ENCODE data around the gene DPP6.

Gene DPP6

GRCh38 chr7:154913638-154914307 is 861.6 kb downstream of the DPP6 start:
- no peak overlapping the region for H3K27ac ChIP-seq
- no peaks in the 10 kb centered on the region for H3K36me3 ChIP-seq
- TF ChIP-seq CTCF (IDR thresholded peaks at IDR 0.05), result peak; percentile 85
- H3K27me3 ChIP-seq, result peaks cover 46% of the 10 kb centered on the region
- peak overlapping the region in 1 of 2 experiments; percentile 25 for H3K4me3 ChIP-seq (ENCODE audit: low read depth in 1 of 2, low read length in 1 of 2)
- H3K9me3 ChIP-seq, result no peaks in the 10 kb centered on the region
- H3K4me1 ChIP-seq (ENCODE audit: control insufficient read depth in 1 of 2, insufficient read depth in 1 of 2, low read depth in 1 of 2, low read length in 1 of 2), result peaks cover 2 to 6% of the 10 kb centered on the region in 2 experiments

DNA sequence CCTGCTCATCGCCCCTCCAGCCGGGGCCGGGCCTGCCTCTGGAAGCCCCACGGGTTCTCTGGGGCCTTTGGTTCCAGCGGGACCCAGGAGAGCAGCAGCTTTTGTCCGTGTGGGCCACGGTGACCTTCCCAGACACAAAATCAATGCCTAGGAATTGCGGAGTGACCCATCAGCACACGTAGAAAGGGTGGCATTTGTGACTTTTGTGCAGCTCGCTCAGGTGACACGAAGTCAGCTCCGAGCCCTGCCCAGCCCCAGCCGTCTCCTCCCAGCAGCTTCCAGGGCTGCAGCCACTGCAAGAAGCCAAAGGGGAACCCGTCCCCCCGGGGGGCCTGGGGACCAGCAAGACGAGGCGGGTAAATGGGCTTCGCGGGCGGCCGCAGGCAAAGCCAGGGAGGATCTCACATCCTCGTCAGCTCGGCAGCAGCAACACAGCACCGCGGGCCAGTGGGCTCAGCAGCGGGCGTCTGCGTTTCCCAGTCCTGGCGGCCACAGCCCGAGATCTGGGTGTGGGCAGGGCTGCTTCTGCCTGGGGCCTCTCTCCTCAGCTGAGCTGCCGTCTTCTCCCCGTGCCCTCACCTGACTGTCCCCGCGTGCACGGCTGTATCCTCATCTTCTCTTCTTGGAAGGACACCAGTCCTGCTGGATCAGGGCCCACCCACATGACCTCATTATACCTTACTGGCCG is 862.3 kb downstream of the DPP6 start:
- no peak overlapping the region for H3K27ac ChIP-seq
- H3K4me1 ChIP-seq (ENCODE audit: control insufficient read depth in 1 of 2, insufficient read depth in 1 of 2, low read depth in 1 of 2, low read length in 1 of 2), result peaks cover 2 to 6% of the 10 kb centered on the region in 2 experiments
- H3K4me3 ChIP-seq (ENCODE audit: low read depth in 1 of 2, low read length in 1 of 2), result peak overlapping the region in 1 of 2 experiments; percentile 25
- TF ChIP-seq CTCF (IDR thresholded peaks at IDR 0.05), result no peak
- H3K36me3 ChIP-seq, result no peaks in the 10 kb centered on the region
- H3K9me3 ChIP-seq, result no peaks in the 10 kb centered on the region
- peaks cover 53% of the 10 kb centered on the region for H3K27me3 ChIP-seq

- Histone ChIP-seq H3K4me1 (ENCODE audit: control insufficient read depth in 1 of 2, insufficient read depth in 1 of 2, low read depth in 1 of 2, low read length in 1 of 2) (peaks cover 2 to 6% of the 10 kb centered on the region in 2 experiments), H3K27ac (no peak overlapping the region), H3K4me3 (ENCODE audit: low read depth in 1 of 2, low read length in 1 of 2) (no peak overlapping the region), H3K36me3 (no peaks in the 10 kb centered on the region), H3K9me3 (no peaks in the 10 kb centered on the region), H3K27me3 (peaks cover 58% of the 10 kb centered on the region)
- TF ChIP-seq CTCF (IDR thresholded peaks at IDR 0.05), result no peak
These were observed 862.8 kb downstream of the DPP6 start for GRCh38 chr7:154914996-154915380.

DNA sequence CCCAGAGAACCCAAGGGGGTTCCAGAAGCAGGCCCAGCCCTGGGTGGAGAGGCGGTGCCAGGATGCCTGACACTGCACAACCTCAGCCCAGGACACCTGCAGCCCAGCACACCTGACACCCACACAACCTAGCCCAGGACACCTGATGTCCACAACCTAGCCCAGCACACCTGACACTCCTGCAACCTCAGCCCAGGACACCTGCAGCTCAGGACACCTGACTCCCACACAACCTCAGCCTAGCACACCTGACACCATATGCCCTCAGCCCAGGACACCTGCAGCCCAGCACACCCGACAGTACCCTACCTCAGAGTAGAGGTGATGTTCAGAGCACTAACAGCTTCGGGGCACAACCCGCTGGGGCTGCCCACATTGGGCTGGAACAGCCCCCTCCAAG is 863.4 kb downstream of the DPP6 start:
- no peak overlapping the region for H3K4me3 ChIP-seq (ENCODE audit: low read depth in 1 of 2, low read length in 1 of 2)
- no peak for TF ChIP-seq CTCF (IDR thresholded peaks at IDR 0.05)
- H3K9me3 ChIP-seq, result no peaks in the 10 kb centered on the region
- no peak overlapping the region for H3K27ac ChIP-seq
- peaks cover 65% of the 10 kb centered on the region for H3K27me3 ChIP-seq
- H3K36me3 ChIP-seq, result no peaks in the 10 kb centered on the region
- peaks cover 2 to 6% of the 10 kb centered on the region in 2 experiments for H3K4me1 ChIP-seq (ENCODE audit: control insufficient read depth in 1 of 2, insufficient read depth in 1 of 2, low read depth in 1 of 2, low read length in 1 of 2)

DNA sequence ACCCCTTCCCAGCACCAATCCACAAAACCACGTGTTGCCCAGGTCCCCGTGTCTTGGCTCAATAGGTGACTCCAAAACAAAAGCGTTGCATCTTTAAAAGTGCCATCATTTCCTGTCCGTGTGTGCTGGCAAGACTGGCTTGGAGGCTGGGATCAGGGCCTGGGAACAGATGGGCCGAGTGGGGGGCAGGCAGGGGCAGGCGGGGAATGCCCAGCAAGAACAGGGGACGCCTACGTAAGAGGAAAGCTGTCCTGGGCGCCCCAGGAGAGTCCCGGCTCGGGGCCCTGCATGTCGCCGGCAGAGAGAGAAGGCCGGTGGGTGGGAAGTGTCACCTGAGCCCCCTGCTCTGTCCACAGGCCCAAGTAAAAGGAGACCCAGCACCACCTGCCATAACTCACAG is 864.2 kb downstream of the DPP6 start:
- H3K9me3 ChIP-seq, result no peaks in the 10 kb centered on the region

More for the DNA sequence above, 864.2 kb downstream of the DPP6 start:
- TF ChIP-seq CTCF (IDR thresholded peaks at IDR 0.05), result no peak
- Histone ChIP-seq H3K27ac (no peak overlapping the region), H3K36me3 (no peaks in the 10 kb centered on the region), H3K27me3 (peaks cover 70% of the 10 kb centered on the region), H3K4me1 (ENCODE audit: control insufficient read depth in 1 of 2, insufficient read depth in 1 of 2, low read depth in 1 of 2, low read length in 1 of 2) (peaks cover 2 to 6% of the 10 kb centered on the region in 2 experiments), H3K4me3 (ENCODE audit: low read depth in 1 of 2, low read length in 1 of 2) (no peak overlapping the region)

Measured in neutrophil (primary cell).